Stimulated activated CD8-positive, alpha-beta memory T cell treated with anti-CD3 and anti-CD28 coated beads, Interleukin-15, amount 100 ng/mL, for 24 hours (primary cell): ENCODE data around the gene PSME3.
"Not testable (repeated sequence)": the region's sequence is repeated elsewhere in the genome, so short reads cannot be mapped to it uniquely, and the experiment has no call there.

ENCODE experiments used
- DNase-seq: peaks from one replicate; pipeline ENCODE4 v3.0.0-alpha.2; 2020; ENCODE audit warnings: low read depth

Gene PSME3

DNA sequence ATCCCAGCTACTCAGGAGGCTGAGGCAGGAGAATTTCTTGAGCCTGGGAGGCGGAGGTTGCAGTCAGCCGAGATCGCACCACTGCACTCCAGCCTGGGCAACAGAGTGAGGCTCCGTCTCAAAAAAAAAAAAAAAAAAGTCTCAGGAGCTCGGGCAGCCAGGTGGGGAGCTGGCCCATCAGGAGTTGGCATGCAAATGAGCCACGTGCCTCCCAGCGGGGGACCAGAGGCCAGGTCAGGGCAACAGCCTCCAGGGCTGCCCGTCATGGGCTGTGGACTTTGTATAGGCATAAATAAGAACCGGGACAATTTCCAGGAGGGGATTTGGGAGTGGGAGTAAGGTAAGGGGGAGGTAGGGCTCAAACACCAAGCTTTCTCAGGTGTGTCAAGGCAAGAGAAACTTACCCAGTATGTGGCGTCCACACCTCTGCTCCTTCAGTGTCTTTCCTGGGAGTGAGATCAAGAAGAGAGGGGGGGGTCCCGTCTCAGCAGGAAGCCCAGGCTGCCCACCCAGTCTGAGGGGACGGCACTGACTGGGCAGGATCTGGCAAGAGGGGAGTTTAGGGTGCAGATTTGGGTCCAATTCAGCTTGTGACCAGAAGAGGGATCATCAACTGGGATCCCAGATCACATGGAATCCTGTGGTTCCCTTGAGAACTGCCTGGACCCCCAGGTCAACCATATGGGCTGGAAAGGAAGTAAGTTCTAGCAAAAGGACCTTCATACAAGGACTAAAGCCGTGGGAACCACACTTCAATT lies 45.1 kb downstream of the PSME3 start:
- no peak for DNase-seq

DNA sequence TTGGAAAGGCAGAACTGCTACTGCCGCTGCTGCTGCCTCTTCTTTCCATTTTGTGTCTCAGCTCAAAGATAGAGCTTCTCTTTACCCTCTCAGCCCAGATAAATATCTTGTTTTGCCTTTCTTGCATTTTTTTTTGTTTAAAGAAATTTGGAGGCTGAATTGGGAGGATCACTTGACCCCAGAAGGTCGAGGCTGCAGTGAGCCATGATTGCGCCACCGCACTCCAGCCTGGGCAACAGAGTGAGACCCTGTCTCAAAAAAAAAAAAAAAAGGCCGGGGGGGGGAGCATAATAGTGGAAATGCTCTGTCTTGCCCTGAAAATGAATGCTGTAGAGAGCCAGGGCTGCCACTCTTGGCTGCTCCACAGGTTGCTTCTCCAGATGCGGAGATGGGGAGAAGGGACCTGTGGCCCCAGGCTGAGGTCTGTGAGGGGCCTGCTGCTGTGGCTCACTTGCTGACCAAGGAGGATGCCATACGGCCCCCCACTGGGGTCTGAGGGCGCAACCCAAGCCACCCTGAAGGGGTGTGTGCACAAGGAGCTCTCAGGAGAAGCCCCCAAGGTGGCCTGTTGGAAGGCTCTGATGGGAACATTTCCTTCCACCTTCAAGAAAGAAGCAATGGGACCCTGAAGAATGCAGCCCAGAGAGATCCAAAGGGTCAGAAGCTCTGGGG lies 45.9 kb downstream of the PSME3 start:
- no peak for DNase-seq

DNA sequence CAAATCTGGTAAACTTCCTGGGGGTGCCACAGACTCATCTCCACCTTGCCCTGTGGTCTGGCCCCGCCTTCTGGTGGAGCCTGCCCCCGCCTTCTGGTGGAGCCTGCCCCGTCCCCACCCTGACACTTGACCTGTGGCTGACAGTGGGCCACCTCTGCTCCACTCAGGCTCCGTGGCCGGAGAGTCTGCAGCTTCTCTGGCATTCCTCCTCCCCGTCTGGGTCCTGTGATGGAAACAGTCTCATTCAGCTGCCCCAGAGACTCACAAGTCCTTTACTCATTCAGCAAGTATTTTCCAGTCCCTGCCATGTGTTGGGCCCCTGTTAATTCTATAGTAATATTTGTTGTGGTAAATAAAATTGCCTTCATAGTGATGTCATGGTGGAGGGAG lies 46.4 kb downstream of the PSME3 start:
- no peak for DNase-seq

DNA sequence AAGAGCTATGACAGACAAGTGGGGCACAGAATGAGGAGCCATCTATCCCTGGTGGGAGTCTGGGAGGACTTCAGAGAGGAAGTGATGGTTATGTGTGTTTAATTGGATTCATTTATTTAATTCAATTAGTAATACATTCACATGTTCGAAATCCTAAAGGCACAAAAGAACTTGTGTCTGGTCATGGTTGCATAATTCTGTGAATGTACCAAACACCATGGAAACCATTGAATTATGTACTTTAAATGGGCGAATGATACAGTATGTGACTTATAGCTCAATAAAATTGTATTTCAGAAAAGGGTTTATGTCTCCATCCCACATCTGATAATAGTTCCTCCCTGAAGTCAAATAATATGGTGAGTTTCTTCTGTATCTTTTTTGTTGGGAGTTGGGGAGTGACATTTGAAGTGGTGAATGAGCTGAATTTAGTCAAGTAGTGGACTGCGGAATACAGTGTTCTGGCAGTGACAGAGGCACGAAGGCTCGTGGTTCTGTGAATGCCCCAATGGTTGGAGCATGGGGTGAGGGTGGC lies 47.6 kb downstream of the PSME3 start:
- DNase-seq: no peak

DNA sequence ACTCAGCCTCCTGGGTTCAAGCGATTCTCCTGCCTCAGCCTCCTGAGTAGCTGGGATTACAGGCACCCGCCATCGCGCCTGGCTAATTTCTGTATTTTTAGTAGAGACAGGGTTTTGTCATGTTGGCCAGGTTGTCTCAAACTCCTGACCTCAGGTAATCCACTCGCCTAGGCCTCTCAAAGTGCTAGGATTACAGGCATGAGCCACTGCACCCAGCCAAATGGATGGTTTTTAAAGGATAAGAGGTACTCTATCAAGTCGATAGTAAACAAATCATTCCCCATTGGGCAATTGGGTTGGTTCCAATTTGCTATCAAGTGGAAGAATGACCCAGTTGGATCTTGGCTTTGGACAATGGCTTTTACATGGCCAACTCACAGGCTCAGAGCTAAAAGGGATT lies 48.5 kb downstream of the PSME3 start:
- not testable (repeated sequence) for DNase-seq

DNA sequence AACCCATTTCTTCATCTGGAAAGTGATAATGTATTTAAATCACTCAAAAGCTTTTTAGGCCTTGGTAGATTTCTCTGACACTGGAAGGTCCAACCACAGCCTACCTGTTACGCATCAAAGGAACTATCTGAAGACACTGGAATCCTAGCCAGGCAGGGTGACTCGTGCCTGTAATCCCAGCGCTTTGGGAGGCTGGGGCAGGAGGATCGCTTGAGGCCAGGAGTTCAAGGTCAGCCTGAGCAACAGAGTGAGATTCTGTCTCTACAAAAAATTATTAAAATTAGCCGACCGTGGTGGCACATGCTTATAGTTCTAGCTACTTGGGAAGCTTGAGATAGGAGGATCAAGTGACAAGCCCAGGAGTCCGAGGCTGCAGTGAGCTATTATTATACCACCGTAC lies 49.0 kb downstream of the PSME3 start:
- no peak for DNase-seq

DNA sequence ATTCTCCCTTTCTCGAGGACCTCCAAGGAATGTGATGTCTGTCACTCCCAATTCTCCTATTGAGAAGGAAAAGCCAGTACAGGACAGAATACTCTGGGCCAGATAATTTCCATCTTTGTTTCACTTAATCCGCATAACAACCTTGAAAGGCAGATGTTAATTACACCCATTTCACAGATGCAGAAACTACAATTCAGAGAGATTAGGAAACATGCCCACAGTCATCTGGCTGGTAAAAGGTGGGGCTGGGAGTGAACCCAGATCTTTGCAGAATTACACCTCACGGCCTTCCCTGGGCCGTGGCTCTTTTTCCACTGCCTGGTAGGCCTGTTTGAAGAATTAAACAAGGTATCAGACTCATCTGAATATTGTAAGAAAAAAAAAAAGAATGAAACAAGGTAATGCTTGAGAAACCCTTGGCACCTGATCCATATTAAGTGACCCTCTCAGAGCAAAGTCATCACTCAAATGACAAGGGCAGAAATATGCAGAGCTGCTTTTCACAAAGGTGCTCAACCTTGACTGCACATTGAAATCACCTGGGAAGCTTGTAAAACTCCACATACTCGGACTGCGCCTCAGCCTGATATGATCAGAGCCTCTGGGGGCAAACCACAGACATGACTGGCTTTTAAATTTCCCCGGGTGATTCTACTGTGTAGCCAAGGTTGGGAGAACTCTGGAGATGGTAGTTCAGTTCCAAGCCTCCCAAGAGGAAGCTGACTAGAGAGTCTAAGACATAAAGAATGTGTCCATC lies 50.8 kb downstream of the PSME3 start:
- DNase-seq: no peak

DNA sequence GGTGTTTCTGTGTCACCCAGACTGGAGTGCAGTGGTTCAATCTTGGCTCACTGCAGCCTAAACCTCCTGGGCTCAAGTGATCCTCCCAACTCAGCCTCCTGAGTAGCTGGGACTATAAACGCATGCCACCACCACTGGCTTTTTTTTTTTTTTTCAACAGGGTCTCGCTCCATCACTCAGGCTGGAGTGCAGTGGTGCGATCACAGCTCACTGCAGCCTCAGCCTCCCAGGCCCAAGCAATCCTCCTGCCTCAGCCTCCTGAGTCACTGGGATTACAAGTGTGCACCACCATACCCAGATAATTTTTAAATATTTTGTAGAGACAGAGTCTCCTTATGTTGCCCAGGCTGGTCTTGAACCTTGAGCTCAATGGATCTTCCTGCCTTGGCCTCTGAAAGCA lies 52.6 kb downstream of the PSME3 start:
- not testable (repeated sequence) for DNase-seq

DNA sequence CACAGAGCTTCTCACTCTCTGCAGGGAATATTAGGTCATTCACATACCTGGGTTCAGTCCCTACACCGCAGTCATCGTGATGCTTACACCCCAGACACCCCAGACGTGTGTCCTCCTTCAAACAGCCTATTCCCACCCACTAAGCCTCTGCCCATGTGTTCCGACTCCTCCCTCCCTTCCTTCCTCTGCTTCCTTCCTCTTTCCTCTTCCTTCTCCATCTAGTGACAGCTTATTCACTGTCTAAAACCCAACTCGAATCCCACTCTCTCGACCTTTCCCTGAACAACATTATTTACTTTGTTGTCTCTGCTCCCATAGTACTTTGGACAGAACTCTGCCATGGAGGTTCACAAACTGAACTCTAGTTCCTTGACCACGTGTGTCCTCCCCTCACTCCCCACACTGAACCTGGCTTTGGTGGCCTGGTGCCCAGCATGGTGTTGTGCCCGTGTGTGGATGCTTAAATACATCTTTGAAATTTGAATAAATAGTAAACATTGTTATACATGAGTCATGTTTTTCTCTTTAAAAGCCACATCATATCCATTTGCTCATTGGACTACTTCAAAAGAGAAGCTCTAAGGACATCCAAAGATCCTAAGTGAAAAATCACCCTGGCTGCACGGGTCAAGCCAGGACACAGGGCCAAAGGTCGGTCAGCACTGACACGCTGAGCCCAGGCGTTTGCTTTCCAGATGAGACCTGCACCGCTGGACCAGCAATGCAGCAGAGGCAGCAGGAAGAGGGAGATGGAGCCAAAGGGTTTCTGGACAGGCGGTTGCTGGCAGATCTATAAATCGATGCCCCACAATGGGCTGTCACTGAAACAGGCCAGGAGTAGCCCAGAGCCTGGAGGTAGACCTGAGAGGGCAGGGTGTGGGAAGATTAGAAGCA lies 53.3 kb downstream of the PSME3 start:
- no peak for DNase-seq

DNA sequence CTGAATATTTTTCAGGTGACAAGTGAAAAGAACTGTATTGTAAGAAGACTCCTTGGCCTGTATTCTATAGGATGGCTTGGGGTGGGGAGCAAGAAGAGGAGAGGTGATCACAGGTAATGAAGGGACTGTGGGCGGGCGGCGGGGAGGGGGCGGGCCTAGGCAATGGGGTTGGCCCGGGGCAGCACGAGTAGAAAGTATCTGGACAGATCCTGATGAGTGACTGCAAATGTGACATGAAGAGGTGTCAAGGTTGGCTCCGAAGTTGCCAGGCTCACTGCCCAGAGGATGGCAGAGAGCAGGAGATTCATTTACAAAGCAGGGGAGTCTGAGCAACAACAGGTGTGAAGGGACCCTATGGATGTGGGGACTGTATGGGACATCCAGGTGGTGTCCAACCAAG lies 56.6 kb downstream of the PSME3 start:
- no peak for DNase-seq

DNA sequence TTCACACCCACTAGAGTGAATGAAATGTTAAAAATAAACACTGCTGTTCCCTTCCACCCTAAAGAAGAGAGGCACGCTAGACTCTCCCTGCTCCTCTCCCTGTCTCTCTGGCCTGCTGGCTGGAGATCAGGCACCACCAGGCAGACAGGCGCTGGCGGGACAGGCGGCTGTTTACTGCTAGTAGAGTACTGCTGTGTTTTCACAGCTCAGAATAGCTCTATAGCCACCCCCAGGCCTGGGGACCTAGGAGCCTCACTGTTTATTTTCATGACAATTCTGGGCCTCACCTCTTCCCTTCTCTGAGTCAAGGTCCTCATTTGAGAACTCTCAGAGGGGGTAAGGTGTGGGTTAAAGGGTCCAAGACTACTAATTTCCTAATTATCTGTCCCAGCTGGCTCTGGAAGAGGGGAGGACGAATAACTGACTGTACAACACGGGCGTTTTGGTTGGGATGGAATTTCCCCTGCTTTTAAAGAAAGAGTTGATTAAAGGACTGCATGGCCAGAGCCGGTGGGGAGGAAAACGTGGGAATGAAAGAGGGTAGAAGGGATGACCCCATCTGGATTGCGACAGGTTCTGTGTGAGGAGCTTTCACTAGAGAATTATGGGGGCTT lies 58.4 kb downstream of the PSME3 start:
- no peak for DNase-seq

DNA sequence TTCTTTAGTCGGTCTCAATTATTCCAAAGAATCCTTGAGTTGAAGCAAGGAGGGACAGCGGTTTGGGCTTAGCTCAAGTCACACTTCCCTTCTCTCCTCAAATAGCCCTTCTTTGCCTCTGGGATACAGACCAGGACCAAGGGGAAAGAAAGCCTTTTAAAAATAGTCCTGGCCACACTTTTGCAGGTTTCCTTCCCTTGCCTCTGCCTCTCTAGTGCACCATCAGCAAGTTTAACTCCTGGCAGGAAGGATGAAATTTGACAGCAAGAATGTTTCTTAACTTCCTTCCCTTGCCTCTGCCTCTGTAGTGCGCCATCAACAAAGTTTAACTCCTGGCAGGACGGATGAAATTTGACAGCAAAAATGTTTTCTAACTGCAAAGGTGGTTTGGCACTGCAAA lies 60.2 kb downstream of the PSME3 start:
- DNase-seq: no peak
